Ectodermal cell (in vitro differentiated cells): ENCODE data around the gene DACH1.

Source experiments
- H3K27ac ChIP-seq: 2 replicates; pipeline ENCODE4 v1.7.0; 2013; ENCODE audit warnings: mild to moderate bottlenecking, low read depth, low read length; ENCODE audit not compliant: insufficient read depth, poor library complexity, severe bottlenecking
- H3K27me3 ChIP-seq: 2 replicates; pipeline ENCODE4 v1.7.0; 2013; ENCODE audit warnings: mild to moderate bottlenecking, low read length; ENCODE audit not compliant: insufficient read depth, control insufficient read depth, poor library complexity, severe bottlenecking
- H3K36me3 ChIP-seq: one replicate; pipeline ENCODE4 v1.7.0; 2013; ENCODE audit warnings: low read length; ENCODE audit not compliant: control insufficient read depth, insufficient read depth
- H3K4me1 ChIP-seq: one replicate; pipeline ENCODE4 v1.7.0; 2013; ENCODE audit warnings: low read length; ENCODE audit not compliant: control insufficient read depth, insufficient read depth
- H3K4me3 ChIP-seq: 2 replicates; pipeline ENCODE4 v1.7.0; 2013; ENCODE audit warnings: low read depth, low read length, control low read depth; ENCODE audit not compliant: insufficient read depth
- H3K9me3 ChIP-seq: 2 replicates; pipeline ENCODE4 v1.7.0; 2013; ENCODE audit warnings: mild to moderate bottlenecking, low read length, moderate library complexity; ENCODE audit not compliant: control insufficient read depth
- WGBS, 2 experiments: methylation state at CpG; one replicate each; pipeline ENCODE4 v1.1.7; 2013; ENCODE audit warnings: missing lambda C conversion rate in 2 of 2; 5-methylcytosine and 5-hydroxymethylcytosine counted together

Gene DACH1

DNA sequence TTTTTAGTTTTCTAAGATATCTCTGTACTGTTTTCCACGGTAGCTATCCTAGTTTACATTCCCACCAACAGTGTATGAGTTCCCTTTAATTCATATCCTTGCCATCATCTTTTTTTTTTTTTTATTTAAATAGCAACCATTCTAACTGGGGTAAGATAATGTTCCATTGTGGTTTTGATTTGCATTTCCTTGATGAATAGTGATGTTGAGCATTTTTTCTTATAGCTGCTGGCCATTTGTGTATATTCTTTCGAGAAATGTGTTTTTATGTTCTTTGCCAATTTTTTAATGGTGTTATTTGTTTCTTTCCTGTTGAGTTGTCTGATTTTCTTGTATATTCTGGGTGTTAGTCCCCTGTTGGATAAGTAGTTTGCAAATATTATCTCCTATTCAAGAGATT, 454.8 kb downstream of the DACH1 start:
- Histone ChIP-seq H3K27ac (no peak overlapping the region), H3K4me1 (no peaks in the 10 kb centered on the region), H3K9me3 (no peaks in the 10 kb centered on the region), H3K36me3 (no peaks in the 10 kb centered on the region), H3K4me3 (no peak overlapping the region), H3K27me3 (no peaks in the 10 kb centered on the region)
- 78 to 85% methylated on average over 1 to 2 of the region's 2 CpGs for WGBS, 2 experiments

DNA sequence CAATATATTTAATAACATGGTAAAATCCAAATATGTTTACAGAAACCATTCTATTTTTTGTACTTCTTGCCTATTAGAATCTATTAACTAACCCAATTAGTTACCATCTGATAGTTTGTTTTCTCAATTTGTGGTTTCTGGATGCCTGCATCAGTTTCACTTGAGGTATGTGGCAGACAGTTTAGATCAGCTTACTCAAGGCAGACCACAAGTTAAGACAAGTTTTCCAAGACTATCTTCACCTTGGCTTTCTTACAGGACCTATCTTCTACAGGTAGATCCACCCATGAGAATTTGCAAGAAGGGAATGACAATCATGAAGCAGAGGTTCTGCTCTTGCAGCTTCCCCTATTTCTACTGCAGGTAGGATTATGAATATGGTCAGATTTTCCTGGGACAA, 458.6 kb downstream of the DACH1 start:
- Histone ChIP-seq H3K27me3 (no peaks in the 10 kb centered on the region), H3K4me1 (no peaks in the 10 kb centered on the region), H3K36me3 (no peaks in the 10 kb centered on the region), H3K4me3 (no peak overlapping the region), H3K9me3 (no peaks in the 10 kb centered on the region), H3K27ac (no peak overlapping the region)

DNA sequence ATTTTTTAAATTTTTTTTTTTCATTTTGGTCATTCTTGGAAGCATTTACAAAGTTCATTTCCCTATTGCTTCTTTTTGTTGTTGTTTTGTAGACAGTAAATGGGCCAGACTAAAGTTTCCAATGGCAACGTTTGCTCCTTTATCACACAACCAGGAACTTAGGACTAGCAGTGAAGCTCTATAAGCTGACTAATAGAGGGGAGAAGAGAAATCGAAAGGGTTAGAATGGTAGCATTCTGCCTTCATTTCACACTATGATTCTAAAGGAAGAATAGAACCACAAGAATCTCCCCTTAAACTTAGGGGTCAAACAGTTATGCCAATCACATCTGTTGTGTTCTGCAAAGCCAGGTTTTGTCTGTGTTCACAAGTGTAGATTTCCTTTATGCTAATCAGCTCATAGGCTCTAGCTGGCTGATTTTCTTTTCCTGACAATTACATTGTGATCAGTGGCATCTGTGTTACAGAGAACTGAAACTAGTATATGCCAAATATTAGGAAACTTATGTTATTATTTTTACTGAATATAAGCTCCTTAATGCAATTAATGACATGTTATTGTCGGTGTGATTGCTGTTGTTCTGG, 467.3 kb downstream of the DACH1 start:
- Histone ChIP-seq H3K9me3 (no peaks in the 10 kb centered on the region), H3K4me1 (peaks cover 4% of the 10 kb centered on the region), H3K36me3 (no peaks in the 10 kb centered on the region), H3K27ac (no peak overlapping the region), H3K27me3 (no peaks in the 10 kb centered on the region), H3K4me3 (no peak overlapping the region)
- WGBS, 2 experiments: 67 to 70% methylated on average over 3 of the region's 3 CpGs

DNA sequence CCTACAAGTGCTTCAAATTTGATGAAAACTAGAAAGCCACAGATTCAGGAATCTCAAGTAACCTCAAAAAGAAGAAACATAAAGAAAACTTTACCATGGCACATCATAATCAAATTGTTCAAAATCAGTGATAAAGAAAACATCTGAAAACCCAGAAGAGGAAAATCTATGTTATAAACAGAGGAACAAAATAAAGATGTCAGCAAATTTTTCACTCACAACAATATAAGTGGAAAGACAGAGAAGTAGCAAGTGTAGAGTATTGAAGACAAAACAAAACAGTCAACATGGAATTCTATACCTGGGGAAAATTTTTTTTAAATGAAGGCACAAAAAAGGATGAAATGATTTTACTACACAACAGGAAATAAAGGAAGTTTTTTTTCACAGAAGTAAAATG, 470.9 kb downstream of the DACH1 start:
- no peaks in the 10 kb centered on the region for H3K36me3 ChIP-seq
- no peak overlapping the region for H3K27ac ChIP-seq
- no peak overlapping the region for H3K4me3 ChIP-seq
- H3K9me3 ChIP-seq: no peaks in the 10 kb centered on the region
- H3K4me1 ChIP-seq: peaks cover 4% of the 10 kb centered on the region
- no peaks in the 10 kb centered on the region for H3K27me3 ChIP-seq

DNA sequence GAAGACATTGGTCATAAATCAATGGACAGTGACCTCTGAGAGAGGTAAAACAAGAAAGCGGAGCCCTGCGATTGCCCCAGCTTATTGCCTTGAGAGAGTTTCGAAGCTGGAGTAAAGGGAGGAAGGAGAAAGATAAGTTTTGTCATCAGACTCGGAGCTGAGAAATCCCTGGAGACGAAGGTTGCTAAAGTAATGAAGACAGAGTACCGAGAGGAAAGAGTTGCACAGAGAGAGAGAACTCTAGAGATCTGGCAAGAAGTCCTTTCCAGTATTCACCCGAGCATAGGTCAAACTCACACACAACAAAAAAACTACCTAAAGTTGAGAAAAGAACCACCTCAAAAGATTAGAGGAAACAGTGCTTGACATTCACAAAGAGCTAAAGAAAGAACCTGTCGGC, 472.0 kb downstream of the DACH1 start:
- H3K36me3 ChIP-seq: no peaks in the 10 kb centered on the region
- WGBS, 2 experiments: 87 to 90% methylated on average over 8 of the region's 8 CpGs
- H3K9me3 ChIP-seq: no peaks in the 10 kb centered on the region
- H3K27ac ChIP-seq: no peak overlapping the region
- no peak overlapping the region for H3K4me3 ChIP-seq
- H3K27me3 ChIP-seq: no peaks in the 10 kb centered on the region
- H3K4me1 ChIP-seq: peaks cover 4% of the 10 kb centered on the region

DNA sequence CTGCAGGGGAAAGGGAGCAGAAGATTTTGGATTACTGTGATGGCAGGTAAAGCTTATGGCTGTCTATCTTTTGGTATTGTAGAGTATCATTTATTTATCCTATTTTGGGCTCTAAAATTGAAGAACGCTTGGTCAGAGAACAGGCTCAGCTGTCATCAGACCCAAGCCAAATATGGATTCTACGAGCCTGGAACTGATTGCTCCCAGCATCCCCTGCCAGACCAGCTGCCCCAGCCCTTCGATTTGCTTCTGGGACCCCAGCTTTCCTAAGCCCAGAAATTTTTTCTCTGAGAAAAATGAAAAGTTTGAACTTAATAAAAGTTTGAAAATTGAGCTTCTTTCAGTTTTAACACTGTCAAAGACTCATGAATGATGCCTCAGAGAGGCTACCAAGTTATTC, 472.8 kb downstream of the DACH1 start:
- Histone ChIP-seq H3K9me3 (no peaks in the 10 kb centered on the region), H3K4me3 (no peak overlapping the region), H3K36me3 (no peaks in the 10 kb centered on the region), H3K27me3 (no peaks in the 10 kb centered on the region), H3K27ac (no peak overlapping the region), H3K4me1 (no peaks in the 10 kb centered on the region)
- 95 to 100% methylated on average over 3 of the region's 3 CpGs for WGBS, 2 experiments
